SK-N-SH treated with all-trans-retinoic acid at 6 μM for 48 hours (cell line): ENCODE results near the gene GPC5.

ENCODE experiments used
- ARNTL ChIP-seq: fragments of 450-650 bp; formaldehyde crosslinking; IDR thresholded peaks from 2 replicates; pipeline ENCODE4 v1.5.0; 2020; ENCODE audit warnings: low read depth, mild to moderate bottlenecking, moderate library complexity, borderline replicate concordance
- ESRRG ChIP-seq: fragments of 250-450 bp; sonication (Bioruptor Pico); IDR thresholded peaks from 2 replicates; pipeline ENCODE4 v1.6.1; 2021; ENCODE audit warnings: mild to moderate bottlenecking
- ISL1 ChIP-seq: fragments of 250-450 bp; sonication (Bioruptor Pico); IDR thresholded peaks from 2 replicates; pipeline ENCODE4 v2.1.2; 2022; ENCODE audit warnings: mild to moderate bottlenecking, moderate library complexity
- TCF4 ChIP-seq: fragments of 250-450 bp; sonication (Bioruptor Pico); IDR thresholded peaks from 2 replicates; pipeline ENCODE4 v1.8.0; 2021; ENCODE audit warnings: mild to moderate bottlenecking, moderate library complexity, borderline replicate concordance
- TOX ChIP-seq: fragments of 250-450 bp; sonication (Bioruptor Pico); IDR thresholded peaks from 2 replicates; pipeline ENCODE4 v1.8.0; 2021; ENCODE audit warnings: mild to moderate bottlenecking, moderate library complexity, borderline replicate concordance
- TF ChIP-seq, protein P1 (sequence below): fragments of 250-450 bp; sonication (Bioruptor Pico); IDR thresholded peaks from 2 replicates; pipeline ENCODE4 v1.5.1; 2020; ENCODE audit warnings: low read depth, mild to moderate bottlenecking, moderate library complexity

DNA sequence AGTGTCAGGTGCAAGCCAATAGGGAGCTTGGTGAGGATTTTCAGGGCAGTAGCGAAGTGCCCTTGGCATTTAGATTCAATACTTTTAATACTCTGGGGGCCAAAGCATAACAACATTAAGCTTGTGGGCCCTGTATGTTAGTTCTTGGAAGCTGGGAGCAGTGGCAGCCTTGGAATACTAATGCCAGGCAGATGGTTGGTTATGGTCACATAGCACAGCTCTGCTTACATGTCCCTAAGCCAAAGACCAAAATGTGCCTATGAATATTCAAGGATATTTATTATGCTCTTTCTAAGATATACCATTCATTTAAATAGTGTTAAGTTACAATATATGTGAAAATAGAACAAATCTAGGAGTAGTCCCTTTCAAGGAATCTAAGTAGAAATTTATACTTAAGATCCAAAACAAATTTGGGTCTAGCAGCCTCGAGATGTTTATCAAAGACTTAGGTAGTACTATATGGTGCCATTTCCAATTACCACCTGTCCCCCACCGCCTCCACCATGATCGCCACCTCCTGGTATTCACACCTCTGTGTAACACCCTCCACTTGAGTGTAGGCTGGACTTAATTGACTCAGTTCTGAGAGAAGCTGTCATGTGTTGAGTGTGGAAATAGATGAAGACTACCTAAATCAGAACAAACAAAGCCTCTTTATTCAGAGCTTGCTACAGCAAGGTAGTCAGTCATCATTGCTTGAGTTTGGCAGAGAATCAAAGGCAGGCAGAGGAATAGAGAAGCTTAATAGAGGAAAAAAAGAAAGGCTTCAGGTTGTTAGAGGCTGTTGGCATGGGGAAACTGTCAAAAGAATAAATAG, 261.0 kb downstream of the GPC5 start:
- TF ChIP-seq ISL1 (CRISPR knock-in tag) (no peak), ESRRG (CRISPR knock-in tag) (no peak), TOX (CRISPR knock-in tag) (no peak), ARNTL (no peak), TCF4 (CRISPR knock-in tag) (no peak)
- TF ChIP-seq, protein P1, sequence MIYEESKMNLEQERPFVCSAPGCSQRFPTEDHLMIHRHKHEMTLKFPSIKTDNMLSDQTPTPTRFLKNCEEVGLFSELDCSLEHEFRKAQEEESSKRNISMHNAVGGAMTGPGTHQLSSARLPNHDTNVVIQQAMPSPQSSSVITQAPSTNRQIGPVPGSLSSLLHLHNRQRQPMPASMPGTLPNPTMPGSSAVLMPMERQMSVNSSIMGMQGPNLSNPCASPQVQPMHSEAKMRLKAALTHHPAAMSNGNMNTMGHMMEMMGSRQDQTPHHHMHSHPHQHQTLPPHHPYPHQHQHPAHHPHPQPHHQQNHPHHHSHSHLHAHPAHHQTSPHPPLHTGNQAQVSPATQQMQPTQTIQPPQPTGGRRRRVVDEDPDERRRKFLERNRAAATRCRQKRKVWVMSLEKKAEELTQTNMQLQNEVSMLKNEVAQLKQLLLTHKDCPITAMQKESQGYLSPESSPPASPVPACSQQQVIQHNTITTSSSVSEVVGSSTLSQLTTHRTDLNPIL (CRISPR knock-in tag): no peak
